ENCODE measurements around the gene PTRHD1. TPM values are rescaled to one million over a fixed set of nuclear protein-coding genes. Genes with fewer than 3 reads are reported as not detected.

The PTRHD1 gene
- total and polyA plus RNA-seq, 2 donors (not counting 1 experiment from before 2014, with no cell fraction given): 20.2 to 29.8 TPM

DNA sequence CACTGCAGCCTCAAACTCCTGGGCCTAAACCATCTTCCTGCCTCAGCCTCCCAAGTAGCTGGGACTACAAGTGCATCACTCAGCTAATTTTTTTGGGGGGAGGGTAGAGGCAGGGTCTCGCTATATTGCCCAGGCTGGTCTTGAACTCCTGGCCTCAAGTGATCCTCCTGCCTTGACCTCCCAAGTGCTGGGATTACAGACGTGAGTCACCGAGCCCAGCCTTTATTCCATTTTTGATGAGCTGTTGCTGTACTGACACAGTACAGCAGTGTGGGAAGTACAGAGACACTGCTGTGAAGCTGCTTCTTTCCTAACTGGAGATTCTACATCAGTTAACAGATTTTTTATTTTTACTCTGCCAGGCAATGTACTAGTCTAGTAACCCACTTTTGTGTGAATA is 18.8 kb downstream of the PTRHD1 start:
- H4K20me1 ChIP-seq (ENCODE audit: control insufficient read depth, insufficient read depth, low read length, poor library complexity, severe bottlenecking): no peaks in the 10 kb centered on the region

DNA sequence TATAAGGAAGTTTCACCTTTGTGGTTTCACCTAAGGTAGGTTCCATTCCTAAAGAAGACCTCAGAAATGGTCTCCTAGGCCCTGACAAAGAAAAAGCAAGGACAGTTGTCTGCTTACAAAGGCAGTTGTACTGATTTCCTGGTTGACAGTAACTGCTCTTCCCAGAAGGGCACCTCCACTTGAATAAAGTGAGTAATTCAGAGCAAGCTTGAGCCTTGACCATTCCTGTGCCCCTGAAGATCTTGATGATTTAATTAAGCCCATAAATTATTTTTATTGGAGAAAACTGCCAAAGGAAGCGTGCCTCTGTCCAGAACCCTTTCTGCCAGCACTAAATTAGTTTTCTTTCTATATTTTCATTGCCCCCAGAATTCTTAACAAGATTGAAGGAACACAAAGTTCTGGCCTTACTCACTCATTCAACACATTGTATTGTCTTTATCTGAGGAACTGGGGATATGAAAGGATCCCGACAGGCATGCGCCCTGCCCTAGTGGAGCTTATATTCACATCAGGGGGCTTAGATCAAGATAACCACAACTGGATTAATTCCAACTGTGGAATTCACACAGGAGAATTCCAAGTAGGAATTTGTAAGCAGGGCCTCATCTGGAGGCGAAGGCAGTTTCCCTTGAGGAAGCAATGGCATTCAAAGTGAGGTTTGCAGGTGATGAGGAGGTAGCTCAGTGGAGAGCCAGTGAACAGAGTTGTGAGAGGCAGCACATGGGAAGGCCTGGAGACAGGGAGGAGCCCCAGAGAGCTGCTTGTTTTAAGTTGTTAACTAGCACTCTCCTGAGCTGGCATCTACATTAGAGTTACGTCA is 21.2 kb downstream of the PTRHD1 start:
- Mint-ChIP-seq H3K27ac (no peak overlapping the region), H3K4me1 (no peaks in the 10 kb centered on the region), H3K4me3 (no peak overlapping the region), H3K9me3 (ENCODE audit: insufficient read depth) (no peaks in the 10 kb centered on the region), H3K27me3 (no peaks in the 10 kb centered on the region)
- TF ChIP-seq EZH2 (IDR thresholded peaks at IDR 0.05; ENCODE audit: borderline replicate concordance, insufficient read depth, low read depth, low read length, poor library complexity, severe bottlenecking): no peak
- TF ChIP-seq, protein P1, sequence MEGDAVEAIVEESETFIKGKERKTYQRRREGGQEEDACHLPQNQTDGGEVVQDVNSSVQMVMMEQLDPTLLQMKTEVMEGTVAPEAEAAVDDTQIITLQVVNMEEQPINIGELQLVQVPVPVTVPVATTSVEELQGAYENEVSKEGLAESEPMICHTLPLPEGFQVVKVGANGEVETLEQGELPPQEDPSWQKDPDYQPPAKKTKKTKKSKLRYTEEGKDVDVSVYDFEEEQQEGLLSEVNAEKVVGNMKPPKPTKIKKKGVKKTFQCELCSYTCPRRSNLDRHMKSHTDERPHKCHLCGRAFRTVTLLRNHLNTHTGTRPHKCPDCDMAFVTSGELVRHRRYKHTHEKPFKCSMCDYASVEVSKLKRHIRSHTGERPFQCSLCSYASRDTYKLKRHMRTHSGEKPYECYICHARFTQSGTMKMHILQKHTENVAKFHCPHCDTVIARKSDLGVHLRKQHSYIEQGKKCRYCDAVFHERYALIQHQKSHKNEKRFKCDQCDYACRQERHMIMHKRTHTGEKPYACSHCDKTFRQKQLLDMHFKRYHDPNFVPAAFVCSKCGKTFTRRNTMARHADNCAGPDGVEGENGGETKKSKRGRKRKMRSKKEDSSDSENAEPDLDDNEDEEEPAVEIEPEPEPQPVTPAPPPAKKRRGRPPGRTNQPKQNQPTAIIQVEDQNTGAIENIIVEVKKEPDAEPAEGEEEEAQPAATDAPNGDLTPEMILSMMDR (IDR thresholded peaks at IDR 0.05): no peak
- WGBS (ENCODE audit: insufficient coverage): 95% methylated on average over 4 of the region's 5 CpGs
- no peak for DNase-seq
- H3K4me2 ChIP-seq (replicated peaks; ENCODE audit: low read depth, low read length, poor library complexity, severe bottlenecking): no peak overlapping the region
- no peaks in the 10 kb centered on the region for H4K20me1 ChIP-seq (ENCODE audit: control insufficient read depth, insufficient read depth, low read length, poor library complexity, severe bottlenecking)
- no peak overlapping the region for H3K9ac ChIP-seq (ENCODE audit: low read length)
- no peaks in the 10 kb centered on the region for H3K79me2 ChIP-seq (ENCODE audit: control insufficient read depth, insufficient read depth, low read length)
- no peak overlapping the region for H3K4me3 ChIP-seq (ENCODE audit: control extremely low read depth in 1 of 5, extremely low read depth in 1 of 5, insufficient read depth in 1 of 5, low read depth in 2 of 5, low read length in 4 of 5)
- peaks cover 0 to 3% (median 0%) of the 10 kb centered on the region in 4 experiments for H3K27me3 ChIP-seq (replicated peaks in 1 of 4; ENCODE audit: control extremely low read depth in 1 of 4, control insufficient read depth in 3 of 4, insufficient read depth in 4 of 4, low read length in 3 of 4)
- H3K36me3 ChIP-seq (replicated peaks in 1 of 2; ENCODE audit: control extremely low read depth in 1 of 2, control insufficient read depth in 1 of 2, extremely low read depth in 1 of 2, insufficient read depth in 2 of 2, low read length in 1 of 2): peaks cover 2 to 17% of the 10 kb centered on the region in 2 experiments
- no peak overlapping the region for H3K27ac ChIP-seq (ENCODE audit: low read length in 2 of 2)
- no peaks in the 10 kb centered on the region for H3K9me3 ChIP-seq (ENCODE audit: control extremely low read depth in 1 of 3, control insufficient read depth in 2 of 3, insufficient read depth in 1 of 3, low read length in 2 of 3)
- ATAC-seq (ENCODE audit: low read depth): no peak
- intact Hi-C loops (cut with micrococcal nuclease): no loop called here
- ChIA-PET POLR2A (no interaction called here), CTCF (interaction anchor here (1.0 kb wide), 1 partner anchor 357 kb away, joined by 3 read pairs; no protein-coding TSS in a partner anchor)
- H2AFZ ChIP-seq (ENCODE audit: insufficient read depth, low read depth, low read length, poor library complexity, severe bottlenecking): no peak overlapping the region
- H3K4me1 ChIP-seq (ENCODE audit: control insufficient read depth in 2 of 2, insufficient read depth in 2 of 2, low read length in 2 of 2): no peaks in the 10 kb centered on the region

More for the DNA sequence above, 18.8 kb downstream of the PTRHD1 start:
- ChIA-PET POLR2A (no interaction called here), CTCF (interaction anchor here (1.1 kb wide), 1 partner anchor 53 kb away, joined by 4 read pairs; no protein-coding TSS in a partner anchor)
- Histone ChIP-seq H3K4me1 (ENCODE audit: control insufficient read depth in 2 of 2, insufficient read depth in 2 of 2, low read length in 2 of 2) (no peaks in the 10 kb centered on the region), H3K79me2 (ENCODE audit: control insufficient read depth, insufficient read depth, low read length) (no peaks in the 10 kb centered on the region), H3K27me3 (replicated peaks in 1 of 4; ENCODE audit: control extremely low read depth in 1 of 4, control insufficient read depth in 3 of 4, insufficient read depth in 4 of 4, low read length in 3 of 4) (peaks cover 0 to 3% (median 1%) of the 10 kb centered on the region in 4 experiments), H3K4me2 (replicated peaks; ENCODE audit: low read depth, low read length, poor library complexity, severe bottlenecking) (no peak overlapping the region), H3K36me3 (replicated peaks in 1 of 2; ENCODE audit: control extremely low read depth in 1 of 2, control insufficient read depth in 1 of 2, extremely low read depth in 1 of 2, insufficient read depth in 2 of 2, low read length in 1 of 2) (peaks cover 0 to 9% of the 10 kb centered on the region in 2 experiments), H3K9me3 (ENCODE audit: control extremely low read depth in 1 of 3, control insufficient read depth in 2 of 3, insufficient read depth in 1 of 3, low read length in 2 of 3) (peaks cover 0 to 2% (median 0%) of the 10 kb centered on the region in 3 donors), H3K9ac (ENCODE audit: low read length) (no peak overlapping the region), H3K27ac (ENCODE audit: low read length in 2 of 2) (no peak overlapping the region), H3K4me3 (ENCODE audit: control extremely low read depth in 1 of 5, extremely low read depth in 1 of 5, insufficient read depth in 1 of 5, low read depth in 2 of 5, low read length in 4 of 5) (no peak overlapping the region), H2AFZ (ENCODE audit: insufficient read depth, low read depth, low read length, poor library complexity, severe bottlenecking) (no peak overlapping the region)
- no peak overlapping the region for H3K4me3 Mint-ChIP-seq
- ATAC-seq (ENCODE audit: low read depth) (no peak), DNase-seq (no peak)
- TF ChIP-seq EZH2 (IDR thresholded peaks at IDR 0.05; ENCODE audit: borderline replicate concordance, insufficient read depth, low read depth, low read length, poor library complexity, severe bottlenecking): no peak
- TF ChIP-seq, protein P1 (IDR thresholded peaks at IDR 0.05): no peak
- H3K9me3 Mint-ChIP-seq (ENCODE audit: insufficient read depth): no peaks in the 10 kb centered on the region
- H3K4me1 Mint-ChIP-seq: no peaks in the 10 kb centered on the region
- 100% methylated on average over 3 of the region's 3 CpGs for WGBS (ENCODE audit: insufficient coverage)
- no peak overlapping the region for H3K27ac Mint-ChIP-seq
- H3K27me3 Mint-ChIP-seq: peaks cover 5% of the 10 kb centered on the region
- intact Hi-C loops (cut with micrococcal nuclease): no loop called here
